Hematopoietic multipotent progenitor cell treated with erythropoietin and hydrocortisone succinate and interleukin-3 and kit ligand, for 4 days (in vitro differentiated cells): Measurements from ENCODE around the gene NAMPT.
"Not testable (repeated sequence)": the region's sequence is repeated elsewhere in the genome, so short reads cannot be mapped to it uniquely, and the experiment has no call there.

Experiments
- DNase-seq: peaks from one replicate; pipeline ENCODE4 v3.0.0-alpha.2; 2015

NAMPT gene

DNA sequence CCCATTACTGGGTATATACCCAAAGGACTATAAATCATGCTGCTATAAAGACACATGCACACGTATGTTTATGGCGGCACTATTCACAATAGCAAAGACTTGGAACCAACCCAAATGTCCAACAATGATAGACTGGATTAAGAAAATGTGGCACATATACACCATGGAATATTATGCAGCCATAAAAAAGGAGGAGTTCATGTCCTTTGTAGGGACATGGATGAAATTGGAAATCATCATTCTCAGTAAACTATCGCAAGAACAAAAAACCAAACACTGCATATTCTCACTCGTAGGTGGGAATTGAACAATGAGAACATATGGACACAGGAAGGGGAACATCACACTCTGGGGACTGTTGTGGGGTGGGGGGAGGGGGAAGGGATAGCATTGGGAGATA, 13.8 kb upstream of the NAMPT start:
- not testable (repeated sequence) for DNase-seq

DNA sequence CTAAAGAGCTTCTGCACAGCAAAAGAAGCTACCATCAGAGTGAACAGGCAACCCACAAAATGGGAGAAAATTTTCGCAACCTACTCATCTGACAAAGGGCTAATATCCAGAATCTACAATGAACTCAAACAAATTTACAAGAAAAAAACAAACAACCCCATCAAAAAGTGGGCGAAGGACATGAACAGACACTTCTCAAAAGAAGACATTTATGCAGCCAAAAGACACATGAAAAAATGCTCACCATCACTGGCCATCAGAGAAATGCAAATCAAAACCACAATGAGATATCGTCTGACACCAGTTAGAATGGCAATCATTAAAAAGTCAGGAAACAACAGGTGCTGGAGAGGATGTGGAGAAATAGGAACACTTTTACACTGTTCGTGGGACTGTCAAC, 13.4 kb upstream of the NAMPT start:
- not testable (repeated sequence) for DNase-seq

DNA sequence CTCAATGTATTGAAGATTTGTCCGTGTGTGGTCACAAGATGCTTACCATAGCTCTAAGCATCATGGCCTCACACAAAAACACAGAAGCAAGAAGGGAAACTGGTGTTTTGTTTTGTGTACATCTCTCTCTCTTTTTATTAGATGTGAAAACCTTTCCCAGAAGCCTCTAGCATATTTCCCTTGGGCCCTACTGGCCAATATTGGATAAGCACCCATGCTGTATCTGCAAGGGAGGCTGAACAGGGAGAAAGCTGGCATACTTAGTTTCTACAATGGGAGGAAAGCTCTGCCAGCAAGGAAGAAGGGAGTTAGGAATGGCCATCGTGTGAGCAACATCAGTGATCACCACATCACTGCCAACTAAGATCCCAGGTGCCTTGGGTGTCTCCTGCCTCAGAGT, 9.6 kb upstream of the NAMPT start:
- DNase-seq = no peak

GRCh38 chr7:106291247-106291646, 6.5 kb upstream of the NAMPT start:
- no peak for DNase-seq

- no peak for DNase-seq
Observed at GRCh38 chr7:106290319-106290718, 5.5 kb upstream of the NAMPT start.

DNA sequence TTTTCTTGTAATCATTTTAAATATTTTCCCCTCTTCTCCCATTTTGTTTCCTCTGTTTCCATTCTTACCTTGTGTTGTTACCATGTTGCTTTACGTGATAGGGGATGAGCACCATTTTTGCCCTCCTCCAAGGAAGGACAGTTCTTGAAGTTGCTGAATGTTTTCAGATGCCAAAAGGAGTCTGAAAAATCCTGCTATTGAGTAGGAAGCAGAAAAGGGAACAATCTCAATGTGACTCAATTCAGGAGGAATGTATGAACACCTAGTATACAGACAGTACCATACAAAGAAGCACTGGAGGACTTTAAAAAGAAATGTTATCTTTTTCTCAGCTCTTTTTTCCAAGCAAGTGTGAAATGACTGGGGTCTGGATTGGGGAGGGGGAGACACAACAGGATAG, 5.1 kb upstream of the NAMPT start:
- no peak for DNase-seq

DNA sequence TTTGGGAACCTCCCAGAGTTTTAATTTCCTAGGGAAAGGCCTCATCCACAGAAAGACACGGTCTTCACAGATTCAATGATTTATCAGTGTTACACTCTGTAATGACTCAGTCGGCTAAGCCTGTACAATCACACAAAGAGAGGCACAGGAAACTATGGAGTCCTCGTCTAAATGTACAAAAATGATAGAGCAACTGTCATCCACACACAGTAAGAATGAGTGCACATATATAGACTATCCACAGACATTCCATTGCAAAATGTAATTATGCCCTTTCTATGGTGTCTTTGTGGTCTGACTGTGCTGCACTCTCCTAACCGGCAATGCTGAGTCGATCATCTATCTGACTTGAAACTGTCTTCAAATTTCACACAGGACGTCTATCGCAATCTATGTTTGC, 3.5 kb upstream of the NAMPT start:
- no peak for DNase-seq

DNA sequence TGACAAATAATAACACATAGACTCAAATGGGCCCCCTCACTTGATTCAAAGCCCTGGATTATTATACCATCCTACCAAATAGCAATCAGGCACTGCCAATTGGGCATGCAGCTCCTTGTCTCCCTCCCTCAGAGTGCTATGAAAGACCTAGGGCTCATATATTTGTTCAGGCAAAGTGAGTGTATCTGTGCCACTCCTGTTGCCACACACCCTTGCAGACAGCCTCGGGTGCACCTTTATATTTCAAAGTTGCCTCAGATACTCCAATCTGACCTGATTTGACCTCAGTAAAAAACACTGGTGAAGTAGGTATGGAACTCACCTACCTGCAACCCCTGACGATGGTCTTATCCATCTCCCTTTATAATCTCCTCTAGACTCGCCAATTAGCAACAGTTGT, 3.0 kb upstream of the NAMPT start:
- DNase-seq = no peak

DNA sequence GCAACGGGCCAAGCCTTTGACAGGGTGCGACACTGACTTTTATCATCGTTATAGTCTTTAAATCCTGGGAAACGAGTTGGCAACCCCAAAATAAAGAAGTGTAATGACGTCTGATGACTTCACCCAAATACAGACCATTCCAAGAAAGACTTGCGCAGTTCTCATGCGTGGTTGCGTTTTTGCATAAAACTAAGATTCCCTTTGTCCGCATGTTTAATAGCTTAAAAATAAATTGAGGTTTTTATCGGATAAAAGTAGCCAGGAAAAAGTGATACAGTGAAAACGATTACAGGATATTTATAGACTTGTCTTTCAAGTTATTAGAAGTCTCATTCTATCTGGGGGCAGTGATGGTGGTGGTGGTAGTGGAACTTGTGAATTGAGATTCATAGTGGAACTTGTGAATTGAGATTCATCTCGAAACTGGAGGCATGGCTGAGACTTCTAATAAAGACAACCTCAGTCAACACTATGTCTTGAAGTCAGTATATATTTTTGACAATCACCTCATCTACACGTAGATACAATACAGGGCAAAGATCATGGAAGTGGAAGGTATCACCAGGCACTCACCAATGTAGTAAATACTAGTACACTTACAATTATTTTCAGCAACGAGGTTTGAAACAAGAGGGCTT, 1.2 kb upstream of the NAMPT start:
- DNase-seq = no peak

DNA sequence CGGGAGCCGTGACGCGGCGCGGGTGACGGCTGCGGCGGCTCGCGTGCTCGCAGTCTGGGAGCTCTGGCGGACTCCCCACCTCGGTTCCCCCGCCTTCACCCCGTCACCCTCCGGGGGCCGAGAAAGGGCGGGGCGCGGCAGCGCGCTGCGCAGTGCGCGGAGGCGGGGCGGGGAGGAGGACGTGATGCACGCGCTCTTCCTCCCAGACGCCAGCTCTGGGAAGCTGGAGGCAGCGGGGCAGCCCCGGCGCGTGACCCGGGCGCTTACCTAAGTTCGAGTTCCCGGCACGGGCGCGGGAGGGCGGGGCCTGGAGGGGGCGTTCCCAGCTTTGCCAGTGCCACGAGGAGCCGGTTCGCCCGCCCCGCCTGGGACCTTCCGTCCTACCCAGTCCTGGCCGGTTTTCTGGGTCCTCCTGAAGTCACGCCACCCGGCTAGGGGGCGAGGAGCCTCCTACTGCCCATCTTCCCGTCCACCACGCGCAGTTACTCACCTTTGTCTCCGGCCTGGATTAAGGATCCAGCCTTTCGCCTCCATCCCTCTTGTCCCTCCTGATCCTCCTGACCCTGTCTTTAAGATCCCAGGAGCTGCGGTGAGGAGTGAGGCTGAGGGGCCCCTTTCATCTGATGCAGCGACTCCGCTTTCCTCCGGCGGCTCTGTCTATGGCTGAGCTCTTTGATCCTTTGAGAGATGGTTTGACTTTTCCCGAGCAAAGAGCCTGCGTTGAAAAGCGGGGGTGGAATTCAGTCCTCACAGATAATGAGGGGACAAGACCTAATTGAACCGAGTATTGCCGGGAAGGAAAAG, 470 bp upstream of the NAMPT start:
- DNase-seq = peak; percentile 98

DNA sequence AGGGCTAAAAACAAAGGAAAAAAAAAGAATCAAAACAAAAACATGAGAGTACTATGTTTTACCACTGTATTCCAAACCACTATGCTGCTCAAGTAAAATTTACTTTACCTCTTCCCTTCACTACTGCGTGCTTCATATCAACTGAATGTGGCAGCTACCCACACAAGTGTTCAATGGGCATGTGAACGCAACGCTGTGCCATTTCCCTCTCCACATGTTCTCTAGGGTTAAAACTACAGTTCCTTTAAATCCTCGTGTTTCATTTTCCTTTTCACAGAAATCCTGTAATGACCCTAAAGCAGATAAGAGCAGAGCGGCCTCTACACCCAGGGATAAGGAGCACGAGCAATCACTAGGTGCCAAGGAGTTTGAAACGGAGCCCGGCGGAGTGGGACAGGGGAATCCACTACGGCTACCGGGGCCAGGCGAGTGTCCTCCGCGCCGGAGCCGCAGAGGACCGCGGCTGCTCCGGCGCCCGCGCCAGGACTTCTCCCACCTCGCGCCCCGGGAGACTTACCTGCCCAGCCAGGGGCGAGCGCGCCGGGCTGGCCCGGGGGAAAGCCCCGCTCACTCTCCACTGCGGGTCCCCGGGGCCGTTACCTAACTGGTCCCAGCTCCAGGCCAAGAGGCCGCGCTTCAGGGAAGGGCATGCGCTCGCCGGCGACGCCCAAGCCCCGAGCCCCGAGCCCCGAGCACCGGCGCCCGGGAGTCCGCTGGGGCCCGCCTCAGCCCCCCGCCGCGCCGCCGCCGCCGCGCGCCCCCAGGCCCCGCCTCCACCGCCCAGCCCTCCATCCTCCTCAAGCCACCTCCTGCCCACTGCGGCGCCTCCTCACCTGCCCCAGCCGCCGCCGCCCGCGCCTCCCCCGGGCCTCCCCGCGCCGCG, 711 bp downstream of the NAMPT start:
- DNase-seq = peak; percentile 72

- peak; percentile 19 for DNase-seq
Observed at GRCh38 chr7:106283501-106283830, 1.3 kb downstream of the NAMPT start.

- DNase-seq = no peak
Observed at GRCh38 chr7:106282852-106283251, 1.9 kb downstream of the NAMPT start.

GRCh38 chr7:106282390-106282789, 2.4 kb downstream of the NAMPT start:
- peak; percentile 37 for DNase-seq

GRCh38 chr7:106281585-106282318, 3.0 kb downstream of the NAMPT start:
- no peak for DNase-seq

- DNase-seq = no peak
Observed at GRCh38 chr7:106281127-106281526, 3.7 kb downstream of the NAMPT start.

- DNase-seq = peak; percentile 22
Observed at GRCh38 chr7:106279425-106280197, 5.2 kb downstream of the NAMPT start.

- no peak for DNase-seq
Observed at GRCh38 chr7:106278695-106279094, 6.1 kb downstream of the NAMPT start.

GRCh38 chr7:106277976-106278375, 6.8 kb downstream of the NAMPT start:
- DNase-seq = no peak

GRCh38 chr7:106276513-106276912, 8.3 kb downstream of the NAMPT start:
- no peak for DNase-seq

DNA sequence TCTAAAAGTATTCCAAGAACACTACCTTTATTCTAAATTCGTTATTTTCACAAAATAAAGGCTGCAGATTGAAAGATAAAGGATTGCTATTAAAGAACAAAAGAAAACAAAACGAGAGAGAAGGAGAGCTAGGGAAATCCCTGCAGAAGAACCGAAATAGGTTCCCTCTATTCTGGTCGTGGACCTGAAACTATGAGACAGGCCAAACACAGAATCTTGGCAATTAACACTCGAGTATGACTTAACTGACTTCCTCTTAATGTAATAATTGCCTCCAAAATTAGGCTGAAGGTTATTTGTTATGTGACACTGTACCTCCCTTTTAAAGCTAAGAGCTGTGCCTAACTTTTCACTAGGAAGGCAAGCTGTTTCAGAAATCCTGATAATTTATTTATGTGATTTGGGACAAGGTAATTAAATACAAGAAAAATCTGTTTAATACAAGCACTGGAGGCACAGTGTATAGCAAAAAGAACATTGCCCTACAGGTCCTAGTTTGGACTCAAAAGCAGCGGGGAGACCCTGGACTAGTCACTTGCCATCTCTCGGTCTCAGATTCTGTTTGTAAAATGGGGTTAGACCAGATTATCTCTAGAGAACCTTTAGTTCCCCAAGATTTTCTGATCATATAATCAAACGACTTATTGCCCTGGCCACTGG, 11.6 kb downstream of the NAMPT start:
- DNase-seq = no peak
